KMS-11 (cell line): ENCODE measurements around the gene CHGA.

Source experiments
- H2AFZ ChIP-seq: fragments of 200-600 bp; sonication (generic); 2 replicates; pipeline ENCODE4 v1.6.1; 2016; ENCODE audit warnings: antibody characterized with exemption, mixed run types, low read depth
- H3K27ac ChIP-seq: fragments of 200-600 bp; sonication (generic); 2 replicates; pipeline ENCODE4 v1.6.1; 2016; ENCODE audit warnings: mild to moderate bottlenecking, mixed run types
- H3K27me3 ChIP-seq: fragments of 200-600 bp; sonication (generic); 2 replicates; pipeline ENCODE4 v1.6.1; 2017; ENCODE audit warnings: mild to moderate bottlenecking, low read depth, mixed run types, moderate library complexity; ENCODE audit not compliant: insufficient read depth
- H3K36me3 ChIP-seq: fragments of 200-600 bp; sonication (generic); 2 replicates; pipeline ENCODE4 v1.6.1; 2017; ENCODE audit warnings: mild to moderate bottlenecking, mixed run types; ENCODE audit not compliant: insufficient read depth
- H3K4me1 ChIP-seq: fragments of 200-600 bp; sonication (generic); 2 replicates; pipeline ENCODE4 v1.6.1; 2016; ENCODE audit warnings: mild to moderate bottlenecking, low read depth, mixed run types; ENCODE audit not compliant: poor library complexity, severe bottlenecking
- H3K4me2 ChIP-seq: fragments of 200-600 bp; sonication (generic); 2 replicates; pipeline ENCODE4 v1.7.0; 2016; ENCODE audit warnings: mild to moderate bottlenecking, mixed run types
- H3K4me3 ChIP-seq: fragments of 200-600 bp; sonication (generic); IDR thresholded peaks from 2 replicates; pipeline ENCODE4 v1.6.1; 2017; ENCODE audit warnings: low read depth, low read length, mixed read lengths; ENCODE audit not compliant: insufficient read depth
- H3K79me2 ChIP-seq: fragments of 200-600 bp; sonication (generic); 2 replicates; pipeline ENCODE4 v1.6.1; 2016; ENCODE audit warnings: low read depth, mixed run types; ENCODE audit not compliant: insufficient read depth
- H3K9ac ChIP-seq: fragments of 200-600 bp; sonication (generic); 2 replicates; pipeline ENCODE4 v1.6.1; 2016; ENCODE audit warnings: mild to moderate bottlenecking, mixed run types
- H4K20me1 ChIP-seq: fragments of 200-600 bp; sonication (generic); 2 replicates; pipeline ENCODE4 v1.6.1; 2016; ENCODE audit warnings: mild to moderate bottlenecking, mixed run types; ENCODE audit not compliant: insufficient read depth
- CTCF ChIP-seq: fragments of 200-600 bp; sonication (generic); conservative IDR thresholded peaks from 2 replicates; pipeline ENCODE4 v1.6.1; 2017; ENCODE audit warnings: low read depth, mild to moderate bottlenecking, antibody characterized with exemption, low read length, moderate library complexity, mixed read lengths

The CHGA gene

GRCh38 chr14:92945544-92945943 lies 22.6 kb downstream of the CHGA start:
- Histone ChIP-seq H3K79me2 (no peaks in the 10 kb centered on the region), H2AFZ (no peak overlapping the region), H3K9ac (no peak overlapping the region), H3K4me3 (no peak overlapping the region), H3K27ac (no peak overlapping the region), H3K36me3 (no peaks in the 10 kb centered on the region), H3K4me1 (no peaks in the 10 kb centered on the region), H4K20me1 (no peaks in the 10 kb centered on the region), H3K27me3 (no peaks in the 10 kb centered on the region), H3K4me2 (no peak overlapping the region)
- no peak for TF ChIP-seq CTCF

GRCh38 chr14:92945959-92946846 lies 23.3 kb downstream of the CHGA start:
- H3K79me2 ChIP-seq, result no peaks in the 10 kb centered on the region
- H3K36me3 ChIP-seq, result no peaks in the 10 kb centered on the region
- no peak overlapping the region for H3K27ac ChIP-seq
- no peaks in the 10 kb centered on the region for H3K4me1 ChIP-seq
- no peak overlapping the region for H3K9ac ChIP-seq
- no peaks in the 10 kb centered on the region for H4K20me1 ChIP-seq
- H3K27me3 ChIP-seq, result no peaks in the 10 kb centered on the region
- H3K4me2 ChIP-seq, result no peak overlapping the region
- no peak overlapping the region for H2AFZ ChIP-seq
- TF ChIP-seq CTCF, result no peak
- H3K4me3 ChIP-seq, result no peak overlapping the region

GRCh38 chr14:92946847-92947545 lies 24.0 kb downstream of the CHGA start:
- no peak overlapping the region for H3K9ac ChIP-seq
- no peaks in the 10 kb centered on the region for H3K79me2 ChIP-seq
- H2AFZ ChIP-seq, result no peak overlapping the region
- no peak overlapping the region for H3K4me3 ChIP-seq
- no peaks in the 10 kb centered on the region for H4K20me1 ChIP-seq
- no peaks in the 10 kb centered on the region for H3K27me3 ChIP-seq
- H3K27ac ChIP-seq, result no peak overlapping the region
- no peaks in the 10 kb centered on the region for H3K36me3 ChIP-seq
- no peak overlapping the region for H3K4me2 ChIP-seq
- no peak for TF ChIP-seq CTCF
- H3K4me1 ChIP-seq, result peaks cover under 1% of the 10 kb centered on the region

- no peak overlapping the region for H2AFZ ChIP-seq
- H3K4me3 ChIP-seq, result no peak overlapping the region
- no peak overlapping the region for H3K9ac ChIP-seq
- peaks cover 5% of the 10 kb centered on the region for H3K4me1 ChIP-seq
- H3K36me3 ChIP-seq, result no peaks in the 10 kb centered on the region
- H3K27ac ChIP-seq, result no peak overlapping the region
- no peaks in the 10 kb centered on the region for H4K20me1 ChIP-seq
- H3K4me2 ChIP-seq, result no peak overlapping the region
- TF ChIP-seq CTCF, result no peak
- no peaks in the 10 kb centered on the region for H3K79me2 ChIP-seq
- H3K27me3 ChIP-seq, result no peaks in the 10 kb centered on the region
These were observed 25.7 kb downstream of the CHGA start for GRCh38 chr14:92948647-92949046.
